OCI-LY1 (cell line): Measurements from ENCODE around the gene NOL6.

Experiments
- H2AFZ ChIP-seq: fragments of 200-600 bp; sonication (generic), shearing (Covaris generic); 2 replicates; pipeline ENCODE4 v1.6.0; 2014; ENCODE audit warnings: antibody characterized with exemption, mild to moderate bottlenecking, low read length
- H3F3A ChIP-seq: fragments of 200-600 bp; sonication (generic), shearing (Covaris generic); 2 replicates; pipeline ENCODE4 v1.6.0; 2014; ENCODE audit warnings: mild to moderate bottlenecking, antibody characterized with exemption, low read length, moderate library complexity; ENCODE audit not compliant: insufficient read depth
- H3K27ac ChIP-seq: fragments of 200-600 bp; sonication (generic); 2 replicates; pipeline ENCODE4 v1.5.1; 2014; ENCODE audit warnings: low read length, mixed run types, mild to moderate bottlenecking, low read depth; ENCODE audit not compliant: poor library complexity, severe bottlenecking
- H3K27me3 ChIP-seq: fragments of 200-600 bp; sonication (generic); 2 replicates; pipeline ENCODE4 v1.6.0; 2014; ENCODE audit warnings: antibody characterized with exemption, mild to moderate bottlenecking, low read length, moderate library complexity; ENCODE audit not compliant: insufficient read depth
- H3K36me3 ChIP-seq: fragments of 200-600 bp; sonication (generic); 2 replicates; pipeline ENCODE4 v1.6.1; 2014; ENCODE audit warnings: mild to moderate bottlenecking, antibody characterized with exemption, low read length, moderate library complexity, mixed read lengths; ENCODE audit not compliant: insufficient read depth
- H3K4me1 ChIP-seq: fragments of 200-600 bp; sonication (generic); 2 replicates; pipeline ENCODE4 v1.5.1; 2014; ENCODE audit warnings: mild to moderate bottlenecking, low read length, moderate library complexity; ENCODE audit not compliant: insufficient read depth, severe bottlenecking
- H3K4me2 ChIP-seq: fragments of 200-600 bp; sonication (generic), shearing (Covaris generic); 2 replicates; pipeline ENCODE4 v1.6.1; 2014; ENCODE audit warnings: low read length
- H3K4me3 ChIP-seq: fragments of 200-600 bp; sonication (generic); 2 replicates; pipeline ENCODE4 v1.5.1; 2014; ENCODE audit warnings: low read length, low read depth, mild to moderate bottlenecking, mixed read lengths; ENCODE audit not compliant: poor library complexity, severe bottlenecking
- H3K79me2 ChIP-seq: fragments of 200-600 bp; shearing (Covaris generic); 2 replicates; pipeline ENCODE4 v1.6.1; 2016; ENCODE audit warnings: mixed run types, low read length, mixed read lengths; ENCODE audit not compliant: insufficient read depth
- H3K9ac ChIP-seq: fragments of 200-600 bp; sonication (generic), shearing (Covaris generic); 2 replicates; pipeline ENCODE4 v1.6.1; 2014; ENCODE audit warnings: mild to moderate bottlenecking, low read length, mixed read lengths
- H3K9me2 ChIP-seq: fragments of 200-600 bp; sonication (generic), shearing (Covaris generic); 2 replicates; pipeline ENCODE4 v1.6.1; 2014; ENCODE audit warnings: low read depth, mild to moderate bottlenecking, low read length, mixed read lengths
- H3K9me3 ChIP-seq: fragments of 200-600 bp; shearing (Covaris generic); 2 replicates; pipeline ENCODE4 v1.6.1; 2014; ENCODE audit warnings: low read length, mixed read lengths
- H4K20me1 ChIP-seq: fragments of 200-600 bp; sonication (generic), shearing (Covaris generic); 2 replicates; pipeline ENCODE4 v1.6.0; 2016; ENCODE audit warnings: mild to moderate bottlenecking, low read length; ENCODE audit not compliant: insufficient read depth
- CTCF ChIP-seq: fragments of 200-600 bp; sonication (generic), shearing (Covaris generic); IDR thresholded peaks from 2 replicates; pipeline ENCODE4 v1.5.1; 2017; ENCODE audit warnings: mild to moderate bottlenecking, antibody characterized with exemption, low read length, moderate library complexity, mixed read lengths
- EZH2 ChIP-seq: fragments of 200-600 bp; sonication (generic), shearing (Covaris generic); IDR thresholded peaks from 2 replicates; pipeline ENCODE4 v1.8.0; 2017; ENCODE audit warnings: borderline replicate concordance, mixed run types, mild to moderate bottlenecking, antibody characterized with exemption, low read length, moderate library complexity, mixed read lengths

The NOL6 gene

DNA sequence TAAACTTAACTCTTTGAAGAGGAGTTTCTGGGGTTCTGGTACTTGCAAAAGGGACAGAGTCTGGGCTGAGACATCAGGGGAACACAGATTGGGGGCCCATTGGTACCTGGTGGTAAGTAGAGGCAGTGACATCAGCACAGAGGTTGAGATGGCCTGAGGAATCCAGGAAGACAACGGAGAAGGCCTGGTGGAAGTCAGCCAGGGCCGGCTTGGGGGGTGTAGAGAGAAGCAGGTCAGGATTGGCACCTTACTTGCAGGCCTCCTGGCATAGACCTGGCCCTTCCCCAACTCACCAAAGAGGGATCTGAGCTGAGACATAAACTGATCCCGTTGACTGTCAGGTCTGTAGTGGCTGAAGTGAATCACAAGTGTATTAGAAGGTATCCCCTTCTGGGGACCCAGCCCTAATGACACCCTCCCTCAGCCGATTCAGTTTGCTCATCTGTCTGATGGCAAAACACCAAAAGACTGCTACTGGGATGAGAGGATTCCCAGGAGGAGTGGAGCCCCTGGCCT is 5.5 kb downstream of the NOL6 start:
- peaks cover 12% of the 10 kb centered on the region for H3K4me1 ChIP-seq
- no peak overlapping the region for H3K4me3 ChIP-seq
- no peaks in the 10 kb centered on the region for H3F3A ChIP-seq
- peaks cover 90% of the 10 kb centered on the region for H3K36me3 ChIP-seq
- TF ChIP-seq CTCF (no peak), EZH2 (no peak)
- no peak overlapping the region for H2AFZ ChIP-seq
- H3K27ac ChIP-seq: no peak overlapping the region
- no peaks in the 10 kb centered on the region for H3K9me3 ChIP-seq
- H3K9ac ChIP-seq: no peak overlapping the region
- no peaks in the 10 kb centered on the region for H4K20me1 ChIP-seq
- H3K9me2 ChIP-seq: no peaks in the 10 kb centered on the region
- H3K4me2 ChIP-seq: no peak overlapping the region
- peaks cover 5% of the 10 kb centered on the region for H3K79me2 ChIP-seq
- H3K27me3 ChIP-seq: no peaks in the 10 kb centered on the region

- no peaks in the 10 kb centered on the region for H3F3A ChIP-seq
- no peak overlapping the region for H3K27ac ChIP-seq
- H3K27me3 ChIP-seq: no peaks in the 10 kb centered on the region
- no peak overlapping the region for H3K4me2 ChIP-seq
- no peaks in the 10 kb centered on the region for H3K9me2 ChIP-seq
- H3K4me1 ChIP-seq: peaks cover 6% of the 10 kb centered on the region
- peaks cover 98% of the 10 kb centered on the region for H3K36me3 ChIP-seq
- H3K4me3 ChIP-seq: no peak overlapping the region
- no peaks in the 10 kb centered on the region for H3K9me3 ChIP-seq
- H2AFZ ChIP-seq: no peak overlapping the region
- no peaks in the 10 kb centered on the region for H4K20me1 ChIP-seq
- H3K9ac ChIP-seq: no peak overlapping the region
- H3K79me2 ChIP-seq: no peaks in the 10 kb centered on the region
- TF ChIP-seq EZH2: no peak
- TF ChIP-seq CTCF: no peak
Measured at GRCh38 chr9:33467526-33467925, 6.2 kb downstream of the NOL6 start.

DNA sequence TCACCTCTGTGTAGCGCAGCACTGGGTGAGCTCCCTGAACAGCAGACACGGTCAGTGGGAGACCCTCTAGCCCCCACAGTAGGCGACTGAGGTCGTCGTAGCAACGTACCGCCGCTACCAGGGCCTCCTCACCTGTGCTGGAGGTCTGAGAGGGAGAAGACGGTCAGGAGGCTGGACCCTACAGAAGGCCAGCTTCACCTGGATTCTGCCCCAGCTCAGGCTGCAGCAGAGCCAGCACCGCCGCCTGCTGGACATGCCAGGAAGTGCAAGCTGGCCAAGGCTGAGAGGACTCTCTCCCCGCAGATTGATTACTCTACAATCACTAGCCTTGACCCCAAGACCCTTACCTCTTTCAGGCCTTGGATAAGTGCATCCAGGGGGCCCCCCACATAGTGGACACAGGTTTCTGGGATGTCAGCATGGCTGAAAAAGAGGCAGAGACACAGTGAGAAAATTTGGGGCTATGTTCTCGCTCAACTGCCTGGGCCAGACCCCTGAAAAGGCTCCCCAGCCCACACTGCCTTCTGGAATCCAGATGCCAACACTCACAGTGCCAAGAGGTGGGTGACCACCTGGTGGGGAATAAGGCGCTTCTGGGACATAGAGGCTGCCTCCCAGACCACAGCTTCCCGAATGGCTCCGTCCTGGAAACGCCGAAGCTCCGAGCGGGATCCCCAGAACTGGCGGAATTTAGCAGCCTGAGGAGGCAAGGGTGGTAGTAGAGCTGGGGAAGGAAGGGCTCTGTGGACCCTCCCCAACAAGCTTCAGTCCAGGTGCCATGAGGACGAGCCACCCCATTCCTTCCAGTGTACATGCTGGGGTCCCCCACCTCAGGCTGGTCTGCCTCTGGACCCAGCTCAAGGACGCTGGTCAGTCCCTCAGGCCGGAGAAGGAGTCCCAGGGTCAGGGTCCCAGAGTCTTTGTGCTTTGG is 6.9 kb downstream of the NOL6 start:
- no peaks in the 10 kb centered on the region for H3K9me2 ChIP-seq
- H3K36me3 ChIP-seq: peaks cover 99% of the 10 kb centered on the region
- H3K79me2 ChIP-seq: no peaks in the 10 kb centered on the region
- no peak overlapping the region for H3K4me3 ChIP-seq
- no peak overlapping the region for H3K27ac ChIP-seq
- no peaks in the 10 kb centered on the region for H3K9me3 ChIP-seq
- H3K9ac ChIP-seq: no peak overlapping the region
- no peak overlapping the region for H2AFZ ChIP-seq
- H3K4me1 ChIP-seq: no peaks in the 10 kb centered on the region
- H3F3A ChIP-seq: no peaks in the 10 kb centered on the region
- H3K4me2 ChIP-seq: no peak overlapping the region
- H4K20me1 ChIP-seq: no peaks in the 10 kb centered on the region
- TF ChIP-seq EZH2: no peak
- peak; percentile 81 for TF ChIP-seq CTCF
- no peaks in the 10 kb centered on the region for H3K27me3 ChIP-seq
